Fibroblast of the aortic adventitia (primary cell): ENCODE measurements around the gene CARD14. TPM values are rescaled to one million over a fixed set of nuclear protein-coding genes. Genes with fewer than 3 reads are reported as not detected.

Experiments used
- DNase-seq: peaks from one replicate; pipeline ENCODE4 v3.0.0-alpha.2; 2010; ENCODE audit warnings: low read depth
- H3K4me3 ChIP-seq: 2 replicates; pipeline ENCODE4 v1.5.1; 2011; ENCODE audit warnings: low read depth, mild to moderate bottlenecking, control low read depth, low read length, moderate library complexity
- total RNA-seq: library from RNA; depleted of rRNA; stranded (reverse); fragments of >200 nt; gene quantifications from 2 replicates; pipeline ENCODE4 v1.2.3, GENCODE V29; 2012; ENCODE audit warnings: low replicate concordance
- TF ChIP-seq, protein P1 (sequence below): IDR thresholded peaks from 2 replicates; pipeline ENCODE4 v1.5.1; 2011; ENCODE audit warnings: mild to moderate bottlenecking, low read length, control low read depth, inconsistent platforms; ENCODE audit not compliant: insufficient read depth

Gene CARD14
- total RNA-seq, 1 donor = 0.09 TPM

GRCh38 chr17:80213643-80213975 is 43.8 kb downstream of the CARD14 start:
- TF ChIP-seq, protein P1, sequence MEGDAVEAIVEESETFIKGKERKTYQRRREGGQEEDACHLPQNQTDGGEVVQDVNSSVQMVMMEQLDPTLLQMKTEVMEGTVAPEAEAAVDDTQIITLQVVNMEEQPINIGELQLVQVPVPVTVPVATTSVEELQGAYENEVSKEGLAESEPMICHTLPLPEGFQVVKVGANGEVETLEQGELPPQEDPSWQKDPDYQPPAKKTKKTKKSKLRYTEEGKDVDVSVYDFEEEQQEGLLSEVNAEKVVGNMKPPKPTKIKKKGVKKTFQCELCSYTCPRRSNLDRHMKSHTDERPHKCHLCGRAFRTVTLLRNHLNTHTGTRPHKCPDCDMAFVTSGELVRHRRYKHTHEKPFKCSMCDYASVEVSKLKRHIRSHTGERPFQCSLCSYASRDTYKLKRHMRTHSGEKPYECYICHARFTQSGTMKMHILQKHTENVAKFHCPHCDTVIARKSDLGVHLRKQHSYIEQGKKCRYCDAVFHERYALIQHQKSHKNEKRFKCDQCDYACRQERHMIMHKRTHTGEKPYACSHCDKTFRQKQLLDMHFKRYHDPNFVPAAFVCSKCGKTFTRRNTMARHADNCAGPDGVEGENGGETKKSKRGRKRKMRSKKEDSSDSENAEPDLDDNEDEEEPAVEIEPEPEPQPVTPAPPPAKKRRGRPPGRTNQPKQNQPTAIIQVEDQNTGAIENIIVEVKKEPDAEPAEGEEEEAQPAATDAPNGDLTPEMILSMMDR = no peak
- DNase-seq = no peak
- H3K4me3 ChIP-seq = no peak overlapping the region

GRCh38 chr17:80214012-80214877 is 44.4 kb downstream of the CARD14 start:
- TF ChIP-seq, protein P1 = no peak
- no peak overlapping the region for H3K4me3 ChIP-seq
- DNase-seq = no peak

GRCh38 chr17:80214878-80215210 is 45.0 kb downstream of the CARD14 start:
- no peak overlapping the region for H3K4me3 ChIP-seq
- no peak for DNase-seq
- TF ChIP-seq, protein P1 = no peak

- TF ChIP-seq, protein P1 = no peak
- no peak overlapping the region for H3K4me3 ChIP-seq
- no peak for DNase-seq
Observed at GRCh38 chr17:80216473-80217456, 46.9 kb downstream of the CARD14 start.

GRCh38 chr17:80217703-80218362 is 48.0 kb downstream of the CARD14 start:
- TF ChIP-seq, protein P1 = no peak

DNA sequence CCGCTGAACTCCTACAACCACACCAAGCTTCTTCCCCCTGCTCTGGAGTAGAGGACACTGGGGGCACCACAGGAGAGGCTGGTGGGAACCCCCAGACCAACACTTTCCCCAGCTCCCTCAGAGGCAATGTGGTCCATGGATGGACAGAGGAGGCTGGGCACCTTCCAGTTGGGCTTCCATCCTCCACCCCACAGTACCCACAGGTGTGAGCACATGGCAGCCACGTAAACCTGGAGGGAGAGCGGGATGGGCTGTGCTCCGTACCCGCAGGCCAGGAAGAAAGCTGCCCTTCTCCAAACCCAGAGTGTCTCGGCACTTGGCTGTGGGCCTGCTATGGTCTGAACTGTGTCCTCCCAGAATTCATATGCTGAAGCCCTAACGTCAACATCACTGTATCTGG is 48.6 kb downstream of the CARD14 start:
- no peak for DNase-seq
- TF ChIP-seq, protein P1 = no peak
- H3K4me3 ChIP-seq = no peak overlapping the region

More at GRCh38 chr17:80217703-80218362, 48.0 kb downstream of the CARD14 start:
- no peak overlapping the region for H3K4me3 ChIP-seq
- DNase-seq = no peak
